Lower lobe of right lung (tissue), 2 donors: ENCODE measurements around the gene FRMD4A. TPM values are rescaled to one million over a fixed set of nuclear protein-coding genes. Genes with fewer than 3 reads are reported as not detected.

ENCODE experiments used
- ATAC-seq, 2 donors: fragments of 200-7000 bp; cut with Tn5 transposase; one replicate each; pipeline ENCODE4 v1.9.1; 2020 to 2022; ENCODE audit warnings: mild to moderate bottlenecking in 2 of 2, moderate library complexity in 2 of 2
- DNase-seq: peaks from one replicate; pipeline ENCODE4 v3.0.0-alpha.2; 2020
- H3K27ac ChIP-seq: fragments of 200-600 bp; one replicate; pipeline ENCODE4 v1.8.0; 2022
- H3K27me3 ChIP-seq: fragments of 200-600 bp; one replicate; pipeline ENCODE4 v1.8.0; 2022; ENCODE audit warnings: low read depth
- H3K36me3 ChIP-seq: fragments of 200-600 bp; one replicate; pipeline ENCODE4 v1.8.0; 2022; ENCODE audit warnings: mild to moderate bottlenecking
- H3K4me1 ChIP-seq: fragments of 200-600 bp; one replicate; pipeline ENCODE4 v1.8.0; 2022
- H3K4me3 ChIP-seq: fragments of 200-600 bp; one replicate; pipeline ENCODE4 v1.8.0; 2022; ENCODE audit warnings: mild to moderate bottlenecking
- H3K9me3 ChIP-seq: fragments of 200-600 bp; one replicate; pipeline ENCODE4 v1.8.0; 2022
- CTCF ChIP-seq: fragments of 200-600 bp; IDR thresholded peaks from one replicate; pipeline ENCODE4 v1.8.0; 2022; ENCODE audit warnings: antibody characterized with exemption, mild to moderate bottlenecking
- intact Hi-C: fragments of 100-400 bp; cut with DNase I; formaldehyde crosslinking; loops from one replicate; pipeline ENCODE4 v1.11.0; 2022
- total RNA-seq: library from RNA; stranded (reverse); fragmentation: NEBNext Ultra II Directional; extraction: Animal tissue kit (Norgen Biotek cat#: 25700); gene quantifications from one replicate; pipeline ENCODE4 v1.2.1, GENCODE V29; 2021
- donor health status: DM: no; HTN: yes; CAD: no; lungs with severe emphysema.

Gene FRMD4A
- total RNA-seq, 1 donor from 2014 or later: 64.8 TPM

- H3K9me3 ChIP-seq: no peaks in the 10 kb centered on the region
- H3K27me3 ChIP-seq: no peaks in the 10 kb centered on the region
- peaks cover 98% of the 10 kb centered on the region for H3K36me3 ChIP-seq
- intact Hi-C loops: no loop called here
- no peak overlapping the region for H3K4me3 ChIP-seq
- H3K4me1 ChIP-seq: no peaks in the 10 kb centered on the region
- ATAC-seq (no peak), DNase-seq (no peak)
- no peak overlapping the region for H3K27ac ChIP-seq
- TF ChIP-seq CTCF: no peak
Measured at GRCh38 chr10:13652860-13653259, 677.9 kb downstream of the FRMD4A start.

- intact Hi-C loops: no loop called here
- TF ChIP-seq CTCF: no peak
- DNase-seq (no peak), ATAC-seq (no peak)
- Histone ChIP-seq H3K4me3 (no peak overlapping the region), H3K27me3 (no peaks in the 10 kb centered on the region), H3K9me3 (no peaks in the 10 kb centered on the region), H3K4me1 (no peaks in the 10 kb centered on the region), H3K36me3 (peaks cover 96% of the 10 kb centered on the region), H3K27ac (no peak overlapping the region)
Measured at GRCh38 chr10:13651969-13652720, 678.6 kb downstream of the FRMD4A start.

- Histone ChIP-seq H3K4me3 (no peak overlapping the region), H3K36me3 (peaks cover 96% of the 10 kb centered on the region), H3K4me1 (no peaks in the 10 kb centered on the region), H3K27me3 (no peaks in the 10 kb centered on the region), H3K27ac (no peak overlapping the region), H3K9me3 (no peaks in the 10 kb centered on the region)
- TF ChIP-seq CTCF: no peak
- DNase-seq: no peak
- intact Hi-C loops: no loop called here
- no peak for ATAC-seq
Measured at GRCh38 chr10:13650961-13651360, 679.8 kb downstream of the FRMD4A start.

- Histone ChIP-seq H3K27ac (no peak overlapping the region), H3K27me3 (no peaks in the 10 kb centered on the region), H3K9me3 (no peaks in the 10 kb centered on the region), H3K4me3 (no peak overlapping the region), H3K4me1 (no peaks in the 10 kb centered on the region), H3K36me3 (peaks cover 98% of the 10 kb centered on the region)
- DNase-seq (no peak), ATAC-seq (no peak)
- intact Hi-C loops: no loop called here
- no peak for TF ChIP-seq CTCF
Measured at GRCh38 chr10:13649844-13650520, 680.7 kb downstream of the FRMD4A start.

- H3K27me3 ChIP-seq: no peaks in the 10 kb centered on the region
- no peaks in the 10 kb centered on the region for H3K9me3 ChIP-seq
- no peak overlapping the region for H3K4me3 ChIP-seq
- ATAC-seq (no peak), DNase-seq (no peak)
- peaks cover 88% of the 10 kb centered on the region for H3K36me3 ChIP-seq
- no peak for TF ChIP-seq CTCF
- no peak overlapping the region for H3K27ac ChIP-seq
- intact Hi-C loops: no loop called here
- no peaks in the 10 kb centered on the region for H3K4me1 ChIP-seq
Measured at GRCh38 chr10:13648425-13648824, 682.3 kb downstream of the FRMD4A start.
